Measurements from ENCODE around the gene SDF4.

DNA sequence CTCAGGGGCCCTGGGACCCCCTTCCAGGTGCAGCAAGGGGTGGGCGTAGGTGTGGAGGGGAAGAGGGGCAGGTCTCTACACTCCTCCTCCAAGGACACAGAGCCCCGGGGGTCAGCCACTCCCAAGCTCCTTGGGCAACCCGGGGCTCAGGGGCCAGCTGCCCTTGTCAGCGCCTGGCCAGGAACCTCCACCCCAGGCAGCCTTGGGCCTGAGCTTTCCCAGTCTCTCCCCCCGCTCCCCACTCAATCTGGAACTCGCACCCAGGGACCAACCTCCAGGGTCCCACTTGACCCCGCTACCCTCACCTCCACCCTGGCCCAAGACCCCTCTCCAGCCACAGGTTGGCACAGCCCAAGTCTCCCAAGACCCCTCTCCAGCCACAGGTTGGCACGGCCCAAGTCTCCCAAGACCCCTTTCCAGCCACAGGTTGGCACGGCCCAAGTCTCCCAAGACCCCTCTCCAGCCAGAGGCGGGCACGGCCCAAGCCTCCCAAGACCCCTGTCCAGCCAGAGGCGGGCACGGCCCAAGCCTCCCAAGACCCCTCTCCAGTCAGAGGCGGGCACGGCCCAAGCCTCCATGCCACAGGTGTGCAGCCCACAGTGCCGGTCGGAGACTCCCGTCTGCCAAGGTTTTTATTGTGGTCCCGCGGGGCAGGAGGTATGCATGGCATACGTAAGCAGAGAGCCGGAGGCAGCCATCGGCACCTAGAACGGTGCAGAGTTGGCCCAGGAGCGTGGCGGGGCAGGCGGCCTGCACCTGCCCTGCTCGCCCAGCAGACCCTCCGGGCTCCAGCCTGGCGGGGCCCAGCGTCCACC, 20.9 kb downstream of the SDF4 start:
- TF ChIP-seq POLR2AphosphoS5 (IDR thresholded peaks at IDR 0.05) = no peak
- TF ChIP-seq, protein P1, sequence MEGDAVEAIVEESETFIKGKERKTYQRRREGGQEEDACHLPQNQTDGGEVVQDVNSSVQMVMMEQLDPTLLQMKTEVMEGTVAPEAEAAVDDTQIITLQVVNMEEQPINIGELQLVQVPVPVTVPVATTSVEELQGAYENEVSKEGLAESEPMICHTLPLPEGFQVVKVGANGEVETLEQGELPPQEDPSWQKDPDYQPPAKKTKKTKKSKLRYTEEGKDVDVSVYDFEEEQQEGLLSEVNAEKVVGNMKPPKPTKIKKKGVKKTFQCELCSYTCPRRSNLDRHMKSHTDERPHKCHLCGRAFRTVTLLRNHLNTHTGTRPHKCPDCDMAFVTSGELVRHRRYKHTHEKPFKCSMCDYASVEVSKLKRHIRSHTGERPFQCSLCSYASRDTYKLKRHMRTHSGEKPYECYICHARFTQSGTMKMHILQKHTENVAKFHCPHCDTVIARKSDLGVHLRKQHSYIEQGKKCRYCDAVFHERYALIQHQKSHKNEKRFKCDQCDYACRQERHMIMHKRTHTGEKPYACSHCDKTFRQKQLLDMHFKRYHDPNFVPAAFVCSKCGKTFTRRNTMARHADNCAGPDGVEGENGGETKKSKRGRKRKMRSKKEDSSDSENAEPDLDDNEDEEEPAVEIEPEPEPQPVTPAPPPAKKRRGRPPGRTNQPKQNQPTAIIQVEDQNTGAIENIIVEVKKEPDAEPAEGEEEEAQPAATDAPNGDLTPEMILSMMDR (IDR thresholded peaks at IDR 0.05) = no peak

Measured in upper lobe of left lung (tissue), 4 donors.